Measurements from ENCODE around the gene TCF20.

DNA sequence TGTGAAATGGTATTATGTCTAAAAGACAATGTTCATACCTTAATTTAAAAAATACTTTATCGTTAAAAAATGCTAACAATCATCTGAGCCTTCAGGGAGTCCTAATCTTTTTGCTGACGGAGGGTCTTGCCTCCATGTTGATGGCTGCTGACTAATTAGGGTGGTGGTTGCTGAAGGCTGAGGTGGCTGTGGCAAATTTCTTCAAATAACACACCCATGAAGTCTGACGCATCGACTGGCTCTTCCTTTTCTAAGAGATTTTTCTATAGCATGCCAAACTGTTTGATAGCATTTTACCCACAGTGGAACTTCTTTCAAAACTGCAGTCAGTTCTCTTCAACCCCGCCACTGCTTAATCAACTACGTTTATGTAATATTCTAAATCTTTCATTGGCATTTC, 33.6 kb downstream of the TCF20 start:
- TF ChIP-seq, protein P1, sequence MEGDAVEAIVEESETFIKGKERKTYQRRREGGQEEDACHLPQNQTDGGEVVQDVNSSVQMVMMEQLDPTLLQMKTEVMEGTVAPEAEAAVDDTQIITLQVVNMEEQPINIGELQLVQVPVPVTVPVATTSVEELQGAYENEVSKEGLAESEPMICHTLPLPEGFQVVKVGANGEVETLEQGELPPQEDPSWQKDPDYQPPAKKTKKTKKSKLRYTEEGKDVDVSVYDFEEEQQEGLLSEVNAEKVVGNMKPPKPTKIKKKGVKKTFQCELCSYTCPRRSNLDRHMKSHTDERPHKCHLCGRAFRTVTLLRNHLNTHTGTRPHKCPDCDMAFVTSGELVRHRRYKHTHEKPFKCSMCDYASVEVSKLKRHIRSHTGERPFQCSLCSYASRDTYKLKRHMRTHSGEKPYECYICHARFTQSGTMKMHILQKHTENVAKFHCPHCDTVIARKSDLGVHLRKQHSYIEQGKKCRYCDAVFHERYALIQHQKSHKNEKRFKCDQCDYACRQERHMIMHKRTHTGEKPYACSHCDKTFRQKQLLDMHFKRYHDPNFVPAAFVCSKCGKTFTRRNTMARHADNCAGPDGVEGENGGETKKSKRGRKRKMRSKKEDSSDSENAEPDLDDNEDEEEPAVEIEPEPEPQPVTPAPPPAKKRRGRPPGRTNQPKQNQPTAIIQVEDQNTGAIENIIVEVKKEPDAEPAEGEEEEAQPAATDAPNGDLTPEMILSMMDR (conservative IDR thresholded peaks at IDR 0.05; ENCODE audit: low read length), result no peak
- TF ChIP-seq EZH2phosphoT487 (IDR thresholded peaks at IDR 0.05; ENCODE audit: borderline replicate concordance), result no peak

Data from Loucy (cell line).